Adrenal gland (tissue), 5 donors: Measurements from ENCODE around the gene THSD4.

ENCODE experiments used
- POLR2A ChIP-seq, 2 donors: fragments of 450-650 bp; IDR thresholded peaks; one replicate each; pipeline ENCODE4 v1.6.1; 2017; ENCODE audit warnings: antibody characterized with exemption in 2 of 2, mild to moderate bottlenecking in 2 of 2, moderate library complexity in 1 of 2
- TF ChIP-seq, protein P1 (sequence below), 6 experiments: fragments of 450-650 bp in 4 of 6; fragments of 200-600 bp in 2 of 6; sonication (generic) in 1 of 6; IDR thresholded peaks; 1 replicate in 5 of 6; 2 replicates in 1 of 6; pipeline versions ENCODE4 v1.5.1 to v1.8.0; 2016 to 2021; ENCODE audit warnings: antibody characterized with exemption in 6 of 6, mild to moderate bottlenecking in 2 of 6, moderate library complexity in 1 of 6
- donor health status: DM: no; HTN: no; CAD: no.

DNA sequence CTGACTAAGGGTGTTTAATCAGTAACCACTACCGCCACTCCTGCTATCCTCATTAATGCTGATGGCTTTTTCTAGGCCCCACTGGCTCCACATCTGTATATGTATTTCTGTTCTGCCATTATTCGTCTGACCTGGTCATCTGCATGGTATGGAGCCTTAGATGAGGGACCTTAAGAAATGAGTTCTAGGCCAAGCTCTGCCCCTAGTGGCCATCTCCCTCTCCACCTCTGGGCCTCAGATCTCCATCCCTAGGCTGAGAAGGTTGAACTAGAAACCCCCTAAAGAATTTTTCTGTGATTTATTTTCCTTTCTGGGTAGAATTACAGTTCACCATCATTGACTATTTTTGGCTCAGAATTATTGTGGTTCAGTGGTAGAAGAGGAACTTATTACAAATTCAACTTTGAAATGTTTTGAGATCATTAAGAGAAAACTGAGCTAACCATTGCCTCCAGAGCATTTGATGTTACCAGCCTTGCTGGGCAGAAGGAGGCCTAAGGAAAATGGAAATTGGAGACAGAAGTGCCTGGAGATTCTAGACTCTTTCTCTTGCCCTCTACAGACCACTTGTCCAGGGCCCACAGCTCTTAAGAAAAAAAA is 369.9 kb downstream of the THSD4 start:
- TF ChIP-seq, protein P1, sequence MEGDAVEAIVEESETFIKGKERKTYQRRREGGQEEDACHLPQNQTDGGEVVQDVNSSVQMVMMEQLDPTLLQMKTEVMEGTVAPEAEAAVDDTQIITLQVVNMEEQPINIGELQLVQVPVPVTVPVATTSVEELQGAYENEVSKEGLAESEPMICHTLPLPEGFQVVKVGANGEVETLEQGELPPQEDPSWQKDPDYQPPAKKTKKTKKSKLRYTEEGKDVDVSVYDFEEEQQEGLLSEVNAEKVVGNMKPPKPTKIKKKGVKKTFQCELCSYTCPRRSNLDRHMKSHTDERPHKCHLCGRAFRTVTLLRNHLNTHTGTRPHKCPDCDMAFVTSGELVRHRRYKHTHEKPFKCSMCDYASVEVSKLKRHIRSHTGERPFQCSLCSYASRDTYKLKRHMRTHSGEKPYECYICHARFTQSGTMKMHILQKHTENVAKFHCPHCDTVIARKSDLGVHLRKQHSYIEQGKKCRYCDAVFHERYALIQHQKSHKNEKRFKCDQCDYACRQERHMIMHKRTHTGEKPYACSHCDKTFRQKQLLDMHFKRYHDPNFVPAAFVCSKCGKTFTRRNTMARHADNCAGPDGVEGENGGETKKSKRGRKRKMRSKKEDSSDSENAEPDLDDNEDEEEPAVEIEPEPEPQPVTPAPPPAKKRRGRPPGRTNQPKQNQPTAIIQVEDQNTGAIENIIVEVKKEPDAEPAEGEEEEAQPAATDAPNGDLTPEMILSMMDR (IDR thresholded peaks at IDR 0.05) = peak in 1 of 6 experiments; percentile 27
- TF ChIP-seq POLR2A (IDR thresholded peaks at IDR 0.05) = no peak
